SK-N-SH (cell line): ENCODE data around the gene ZAP70.

Experiments
- EP300 ChIP-seq, 2 experiments: IDR thresholded peaks; 2 replicates each; pipeline versions ENCODE4 v1.4.0 to v1.6.1; 2012; ENCODE audit warnings: borderline replicate concordance in 1 of 2, low read depth in 1 of 2, low read length in 1 of 2
- RAD21 ChIP-seq: IDR thresholded peaks from 2 replicates; pipeline ENCODE4 v1.6.1; 2012; ENCODE audit warnings: mild to moderate bottlenecking, low read length
- RFX5 ChIP-seq: IDR thresholded peaks from 2 replicates; pipeline ENCODE4 v1.6.1; 2012; ENCODE audit warnings: mild to moderate bottlenecking, improper control_type of control experiment, low read length
- SIN3A ChIP-seq: IDR thresholded peaks from 2 replicates; pipeline ENCODE4 v1.6.1; 2012; ENCODE audit warnings: low read depth, mild to moderate bottlenecking, low read length, moderate library complexity, borderline replicate concordance
- USF2 ChIP-seq: fragments of 150-350 bp; IDR thresholded peaks from 2 replicates; pipeline ENCODE4 v1.6.1; 2017; ENCODE audit warnings: antibody characterized with exemption, low read length, low read depth, borderline replicate concordance

GRCh38 chr2:97788986-97789644 is 75.7 kb downstream of the ZAP70 start:
- TF ChIP-seq USF2: no peak
- TF ChIP-seq SIN3A: no peak
- no peak for TF ChIP-seq EP300 (IDR thresholded peaks at IDR 0.05; ENCODE audit: borderline replicate concordance in 1 of 2, low read depth in 1 of 2, low read length in 1 of 2)
- no peak for TF ChIP-seq RAD21
- no peak for TF ChIP-seq RFX5
